NCI-H2227 (cell line): ENCODE data around the gene MCHR1.
"Not testable (repeated sequence)": the region's sequence is repeated elsewhere in the genome, so short reads cannot be mapped to it uniquely, and the experiment has no call there.

Experiments used
- DNase-seq: peaks from one replicate; lab custom pipeline; 2025; ENCODE audit not compliant: unreplicated experiment; lab: John Stamatoyannopoulos, UW

MCHR1 gene

DNA sequence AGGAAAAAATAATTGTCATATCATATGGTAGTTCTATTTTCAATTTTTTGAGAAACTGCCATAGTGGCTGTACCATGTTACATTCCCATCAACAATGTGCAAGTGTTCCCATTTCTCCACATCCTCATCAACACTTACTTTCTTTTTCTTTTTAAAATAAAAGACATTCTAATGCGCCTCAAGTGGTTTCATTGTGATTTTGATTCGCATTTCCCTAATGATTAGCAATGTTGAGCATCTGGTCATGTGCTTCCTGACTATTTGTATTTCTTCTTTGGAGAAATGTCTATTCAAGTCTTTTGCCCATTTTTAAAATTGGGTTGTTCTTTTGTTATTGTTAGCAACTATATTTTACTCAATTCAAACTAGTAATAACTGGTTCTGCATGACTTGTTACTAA lies 8.4 kb downstream of the MCHR1 start:
- DNase-seq, result no peak

DNA sequence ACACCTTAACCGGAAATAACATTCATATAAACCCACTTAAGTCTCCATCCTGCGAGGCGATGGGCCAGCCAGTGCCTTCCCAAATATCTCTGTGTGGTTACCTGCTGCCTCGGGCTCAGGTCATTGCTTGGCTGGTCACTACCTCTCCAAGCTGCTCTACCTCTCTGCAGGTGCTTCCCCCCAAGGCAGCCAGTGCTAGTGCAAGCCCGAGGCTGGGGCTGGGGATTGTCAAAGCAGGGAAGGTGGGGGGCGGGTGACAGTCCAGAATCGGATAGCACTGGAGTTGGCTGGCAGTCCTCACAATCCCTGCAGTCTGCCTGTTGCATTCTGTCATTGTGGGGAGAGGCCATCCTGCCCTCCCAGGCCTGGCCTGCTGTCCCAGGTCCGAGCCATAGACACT lies 11.1 kb downstream of the MCHR1 start:
- DNase-seq, result no peak

GRCh38 chr22:40691532-40691931 lies 12.2 kb downstream of the MCHR1 start:
- DNase-seq, result no peak

DNA sequence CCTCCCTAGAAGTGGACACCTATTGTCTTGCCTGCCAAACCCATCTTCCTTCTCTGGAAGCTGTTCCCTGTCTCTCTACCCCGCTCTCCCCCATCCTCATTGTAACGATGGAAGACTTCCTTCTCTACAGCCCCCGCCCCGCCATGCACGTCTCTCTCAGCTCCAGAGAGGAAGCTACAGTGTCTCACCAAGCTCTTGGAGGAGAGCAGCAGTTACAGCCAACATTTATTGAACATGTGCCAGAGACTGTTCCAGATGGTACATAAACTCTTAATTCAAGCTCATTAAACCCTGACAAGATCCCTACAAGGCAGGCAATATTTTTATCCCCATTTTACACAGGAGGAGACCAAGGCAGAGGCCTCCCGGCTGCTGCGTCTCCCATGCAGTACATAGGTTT lies 15.1 kb downstream of the MCHR1 start:
- DNase-seq, result no peak

- DNase-seq, result no peak
Observed at GRCh38 chr22:40701274-40701673, 22.0 kb downstream of the MCHR1 start.

DNA sequence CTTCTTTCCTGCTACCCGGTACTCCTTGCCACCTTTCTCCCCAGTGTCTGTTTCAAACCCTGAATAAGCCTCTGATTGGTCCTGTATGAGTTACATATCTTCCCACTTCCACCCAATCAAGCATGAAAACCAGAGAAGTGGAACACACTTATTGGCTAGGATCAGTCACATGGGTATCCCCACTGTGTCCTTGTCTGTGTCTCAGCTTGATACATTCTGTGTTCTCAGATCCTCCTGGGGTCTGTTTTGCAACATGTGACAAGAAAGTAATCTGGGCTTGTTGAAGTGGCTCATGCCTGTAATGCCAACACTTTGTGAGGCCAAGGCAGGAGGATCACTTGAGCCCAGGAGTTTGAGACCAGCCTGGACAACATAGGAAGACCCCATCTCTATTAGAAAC lies 23.9 kb downstream of the MCHR1 start:
- DNase-seq, result no peak

DNA sequence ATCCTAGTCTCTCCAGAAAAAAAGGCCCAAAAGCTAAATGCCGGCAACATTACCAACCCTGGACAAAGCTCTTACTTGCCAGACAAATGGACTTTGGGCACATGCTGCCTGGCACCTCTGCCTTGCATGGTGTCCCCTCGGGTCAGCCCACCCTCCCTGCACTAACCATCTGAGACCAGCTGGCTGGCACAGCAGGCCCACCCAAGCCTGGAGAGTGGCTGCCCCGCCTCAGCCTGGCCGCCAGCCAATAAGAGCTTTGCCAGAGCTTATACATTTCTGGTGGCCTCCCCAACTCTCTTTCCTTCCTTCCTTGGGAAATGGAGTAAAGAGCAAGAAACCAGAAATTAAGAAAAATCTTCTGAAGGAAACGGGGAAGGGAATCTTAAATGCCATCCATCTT lies 24.5 kb downstream of the MCHR1 start:
- no peak for DNase-seq

DNA sequence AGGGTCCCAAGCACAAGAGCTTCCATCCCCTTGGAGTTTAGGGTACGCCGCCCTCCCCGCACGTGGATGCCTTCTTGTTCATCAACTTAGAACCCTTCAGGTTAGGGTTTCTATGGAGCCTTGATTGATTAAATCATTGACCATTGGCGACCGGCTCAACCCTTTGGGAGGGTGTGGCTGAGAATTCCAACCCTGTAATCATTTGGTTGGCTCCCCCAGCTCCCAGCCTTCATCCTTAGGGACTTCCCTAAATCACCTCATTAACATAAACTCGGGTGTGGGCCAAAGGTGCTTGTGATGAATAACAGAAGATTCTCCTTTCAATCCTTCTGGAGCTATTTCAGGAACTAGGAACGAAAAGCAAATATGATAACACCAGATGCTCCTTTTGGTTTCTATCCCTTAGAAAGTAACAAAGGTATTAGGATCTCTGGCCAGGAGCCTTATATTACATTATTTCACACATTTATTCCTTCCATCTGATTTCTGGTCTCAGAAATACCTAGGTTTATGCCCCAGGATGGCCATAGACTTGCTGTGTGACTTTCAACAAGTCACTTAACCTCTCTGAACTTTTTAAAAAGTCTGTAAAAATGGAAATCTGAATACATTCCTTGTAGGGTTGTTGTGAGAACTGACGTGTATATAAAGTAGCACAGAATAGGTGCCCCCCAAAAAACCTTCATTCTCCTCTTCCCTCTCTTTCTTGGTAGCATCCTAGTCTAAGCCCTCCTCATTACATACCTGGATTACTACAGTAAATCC lies 26.8 kb downstream of the MCHR1 start:
- DNase-seq, result no peak

- no peak for DNase-seq
Observed at GRCh38 chr22:40707154-40707553, 27.9 kb downstream of the MCHR1 start.

DNA sequence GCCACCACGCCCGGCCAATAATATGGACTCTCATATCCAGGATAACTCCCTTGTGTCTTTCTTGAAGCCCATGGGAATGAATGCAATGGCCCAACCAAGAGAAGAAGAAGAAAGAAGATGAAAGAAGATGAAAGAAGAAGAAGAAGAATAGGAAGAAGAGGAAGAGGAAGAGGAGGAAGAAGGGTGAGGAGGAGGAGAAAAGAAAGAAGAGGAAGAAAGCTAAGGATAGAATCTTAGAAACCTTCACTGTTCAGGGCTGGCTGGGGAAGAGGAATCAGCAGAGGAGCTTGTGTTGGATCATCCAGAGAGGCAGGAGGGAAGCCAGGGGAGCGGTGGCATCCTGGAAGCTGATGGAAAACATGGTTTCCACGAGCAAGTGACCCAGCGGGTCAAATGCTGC lies 28.9 kb downstream of the MCHR1 start:
- no peak for DNase-seq

- no peak for DNase-seq
Observed at GRCh38 chr22:40709752-40710413, 30.6 kb downstream of the MCHR1 start.

DNA sequence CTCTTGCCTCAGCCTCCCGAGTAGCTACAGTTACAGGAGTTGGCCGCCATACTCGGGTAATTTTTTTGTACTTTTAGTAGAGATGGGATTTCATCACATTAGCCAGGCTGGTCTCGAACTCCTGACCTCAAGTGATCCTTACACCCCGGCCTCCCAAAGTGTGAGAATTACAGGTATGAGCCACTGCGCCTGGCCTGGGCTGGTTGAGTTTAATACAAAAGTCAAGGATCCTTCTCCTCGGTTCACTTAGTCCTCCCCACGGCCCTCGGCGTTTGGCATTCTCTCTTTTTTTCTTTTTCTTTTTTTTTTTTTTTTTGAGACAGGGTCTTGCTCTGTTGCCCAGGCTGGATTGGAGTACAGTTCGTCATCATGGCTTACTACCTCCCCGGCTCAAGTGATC lies 33.0 kb downstream of the MCHR1 start:
- DNase-seq, result no peak

DNA sequence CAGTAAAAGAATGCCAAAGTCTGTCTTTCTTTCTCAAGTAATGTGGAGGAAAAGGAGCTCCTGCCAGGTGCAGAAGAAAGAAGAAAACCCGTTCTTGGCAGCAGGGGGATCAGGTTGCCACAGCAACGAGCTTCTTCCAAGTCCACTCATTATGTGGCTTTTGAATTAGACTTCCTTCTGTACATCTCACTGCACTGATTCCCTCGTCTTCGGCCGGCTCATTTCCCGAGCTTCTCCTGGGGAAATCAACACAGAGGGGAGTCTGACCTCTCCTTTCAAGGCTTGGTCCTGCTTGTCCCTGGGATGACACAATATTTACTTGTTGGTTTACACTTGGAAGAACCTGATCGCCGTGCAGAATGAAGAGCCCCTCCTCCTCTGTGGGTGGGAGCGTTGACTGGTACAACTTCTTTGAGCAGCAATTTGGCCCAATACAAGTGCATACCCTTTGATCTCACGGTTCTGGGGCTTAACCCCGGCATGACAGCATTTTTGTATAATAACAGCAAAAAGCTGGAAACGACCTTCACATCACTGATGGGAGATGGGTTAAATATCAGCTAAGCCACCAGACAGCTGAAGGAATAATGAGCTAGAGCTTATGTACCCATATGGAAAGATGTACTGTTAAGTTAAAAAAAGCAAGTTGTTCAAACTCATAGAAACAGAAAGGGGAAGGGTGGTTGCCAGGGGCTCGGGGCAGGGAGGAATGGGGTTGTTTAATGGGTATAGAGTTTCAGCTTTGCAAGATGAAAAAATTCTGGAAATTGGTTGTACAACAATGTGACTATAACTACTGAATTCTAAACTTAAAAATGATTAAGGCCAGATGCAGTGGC lies 35.4 kb downstream of the MCHR1 start:
- DNase-seq, result peak; percentile 81

GRCh38 chr22:40716116-40716515 lies 36.8 kb downstream of the MCHR1 start:
- DNase-seq, result no peak

GRCh38 chr22:40717657-40718056 lies 38.4 kb downstream of the MCHR1 start:
- DNase-seq, result not testable (repeated sequence)

DNA sequence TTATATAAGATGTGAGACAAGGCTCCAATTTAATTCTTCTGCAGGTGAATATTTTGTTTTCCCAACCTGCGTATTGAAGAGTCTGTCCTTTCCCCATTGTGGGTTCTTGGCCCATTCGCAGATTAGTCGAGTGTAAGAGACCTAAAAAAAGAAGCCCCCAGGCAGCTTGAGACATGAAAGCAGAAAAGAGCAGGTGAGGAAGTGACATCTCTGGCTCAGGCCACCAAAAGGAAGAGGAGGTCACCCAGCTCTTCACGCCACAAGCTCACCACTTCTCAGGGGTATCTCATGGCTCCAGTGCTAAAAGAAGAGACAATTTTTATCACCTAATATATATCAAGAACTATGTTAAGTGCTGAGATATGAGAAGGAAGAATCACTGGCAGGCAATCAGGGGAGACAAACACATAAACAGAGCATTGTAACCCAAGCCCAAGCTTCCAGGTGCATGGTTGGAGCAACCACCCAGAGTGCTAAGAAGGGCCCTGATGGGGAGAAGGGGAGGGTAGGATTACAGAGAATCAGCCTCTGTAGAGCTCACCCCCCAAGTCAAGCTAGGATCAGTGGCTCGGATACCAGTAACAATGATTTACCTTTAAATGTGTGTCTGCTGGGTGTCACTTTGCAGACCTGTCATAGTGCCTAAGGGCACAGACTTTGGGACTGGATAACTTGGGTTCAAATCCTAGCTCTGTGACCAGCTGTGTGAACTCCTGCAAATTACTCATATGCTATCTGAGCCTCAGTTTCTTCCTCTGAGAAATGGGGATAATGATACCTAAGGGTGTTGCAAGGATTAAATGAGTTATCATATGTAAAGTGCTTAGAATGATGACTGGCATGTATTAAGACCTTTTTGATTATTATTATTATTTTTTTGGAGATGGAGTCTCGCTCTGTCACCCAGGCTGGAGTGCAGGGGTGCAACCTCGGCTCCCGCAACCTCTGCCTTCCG lies 39.2 kb downstream of the MCHR1 start:
- DNase-seq, result no peak

- no peak for DNase-seq
Observed at GRCh38 chr22:40719599-40719998, 40.3 kb downstream of the MCHR1 start.

- not testable (repeated sequence) for DNase-seq
Observed at GRCh38 chr22:40720156-40720537, 40.9 kb downstream of the MCHR1 start.

- peak; percentile 45 for DNase-seq
Observed at GRCh38 chr22:40720538-40721256, 41.4 kb downstream of the MCHR1 start.

DNA sequence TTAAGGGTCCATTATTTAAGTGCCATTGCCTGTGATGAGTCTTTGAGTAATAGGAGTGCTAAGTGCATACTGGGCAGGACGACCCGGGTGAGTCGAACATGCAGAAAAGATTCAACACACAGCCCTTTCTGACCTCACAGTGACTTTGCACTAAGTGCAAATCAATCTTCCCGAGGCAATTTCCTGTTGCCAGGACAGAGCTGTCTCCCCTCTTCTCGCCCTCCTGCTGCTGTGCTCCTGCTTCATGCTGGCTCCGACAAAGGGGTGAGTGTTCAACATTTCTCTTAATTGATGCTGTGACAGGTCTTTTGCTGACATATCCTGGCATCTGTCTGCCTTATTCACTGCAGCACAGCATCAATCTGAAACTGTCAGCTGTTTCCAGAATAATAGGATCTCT lies 42.0 kb downstream of the MCHR1 start:
- peak; percentile 80 for DNase-seq
